ENCODE measurements around the gene ETV7.
A peak's percentile ranks its signal among the peaks of the same experiment; 100 is the strongest.

ETV7 gene

DNA sequence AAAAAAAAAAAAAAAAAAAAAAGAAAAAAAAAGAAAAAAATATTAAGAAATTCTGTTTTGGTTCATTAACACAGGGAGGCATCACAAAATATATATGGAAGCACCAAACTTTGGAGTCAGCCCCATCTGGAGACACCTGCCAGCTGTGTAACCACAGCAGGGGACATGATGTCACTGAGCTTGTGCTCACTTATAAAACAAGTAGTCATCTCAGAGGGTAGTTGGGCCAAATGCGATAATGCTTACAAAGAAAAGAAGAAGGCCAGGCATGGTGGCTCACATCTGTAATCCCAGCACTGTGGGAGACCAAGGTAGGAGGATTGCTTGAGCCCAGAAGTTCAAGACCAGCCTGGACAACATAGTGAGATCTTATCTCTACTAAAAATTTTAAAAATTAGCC lies 49.7 kb downstream of the ETV7 start:
- DNase-seq = no peak

DNA sequence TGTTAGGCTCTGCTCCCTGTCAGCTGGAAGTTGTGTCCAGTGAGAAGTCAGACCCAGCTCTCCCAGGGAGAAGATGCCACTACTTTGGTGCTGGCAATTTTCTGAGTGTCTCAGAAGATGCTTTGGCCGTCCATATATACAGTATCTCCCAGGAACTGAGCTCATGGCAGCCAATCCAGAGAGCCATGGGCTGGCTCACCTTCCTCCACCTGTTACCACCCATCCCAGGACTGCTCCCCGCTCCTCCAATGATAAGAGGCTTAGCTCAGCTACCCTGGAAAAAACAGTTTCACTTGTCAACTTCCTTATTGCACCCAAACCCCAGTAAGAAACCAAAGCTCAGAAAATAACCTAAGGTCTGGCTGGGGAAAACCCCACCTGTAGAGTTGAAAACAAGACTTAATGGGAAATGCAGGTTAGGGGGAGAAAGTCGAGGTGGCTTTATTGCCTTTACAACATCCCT lies 50.7 kb downstream of the ETV7 start, which contains the start of gene BNIP5:
Gene BNIP5 (minus strand): TSS at position 110 of the 463 bp plus-strand sequence. CDS start 6,198 bp downstream, outside the sequence.
- DNase-seq = no peak

DNA sequence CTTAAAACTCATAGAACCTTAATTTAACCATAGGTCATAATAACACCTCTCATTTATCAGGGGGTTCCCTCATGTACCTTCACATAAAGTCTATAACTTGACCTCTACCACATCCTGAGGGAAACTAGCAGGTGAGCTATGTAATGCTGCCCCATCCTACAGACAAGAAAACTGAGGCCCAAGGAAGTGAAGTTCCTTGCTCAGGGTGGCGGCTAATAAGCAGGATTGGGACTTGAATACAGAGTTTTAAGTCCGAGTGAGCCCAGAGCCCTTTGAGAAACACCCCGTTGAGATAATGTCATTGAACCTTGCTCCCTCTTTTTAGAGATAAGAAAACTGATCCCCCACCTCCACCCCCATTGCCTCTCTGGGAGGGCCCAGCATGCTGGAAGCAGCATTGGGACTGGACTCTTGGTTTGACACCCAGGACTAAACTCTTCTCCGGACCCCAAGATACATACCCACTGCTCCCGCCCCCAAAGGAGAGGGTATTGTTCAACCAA lies 51.2 kb downstream of the ETV7 start:
- DNase-seq = no peak

DNA sequence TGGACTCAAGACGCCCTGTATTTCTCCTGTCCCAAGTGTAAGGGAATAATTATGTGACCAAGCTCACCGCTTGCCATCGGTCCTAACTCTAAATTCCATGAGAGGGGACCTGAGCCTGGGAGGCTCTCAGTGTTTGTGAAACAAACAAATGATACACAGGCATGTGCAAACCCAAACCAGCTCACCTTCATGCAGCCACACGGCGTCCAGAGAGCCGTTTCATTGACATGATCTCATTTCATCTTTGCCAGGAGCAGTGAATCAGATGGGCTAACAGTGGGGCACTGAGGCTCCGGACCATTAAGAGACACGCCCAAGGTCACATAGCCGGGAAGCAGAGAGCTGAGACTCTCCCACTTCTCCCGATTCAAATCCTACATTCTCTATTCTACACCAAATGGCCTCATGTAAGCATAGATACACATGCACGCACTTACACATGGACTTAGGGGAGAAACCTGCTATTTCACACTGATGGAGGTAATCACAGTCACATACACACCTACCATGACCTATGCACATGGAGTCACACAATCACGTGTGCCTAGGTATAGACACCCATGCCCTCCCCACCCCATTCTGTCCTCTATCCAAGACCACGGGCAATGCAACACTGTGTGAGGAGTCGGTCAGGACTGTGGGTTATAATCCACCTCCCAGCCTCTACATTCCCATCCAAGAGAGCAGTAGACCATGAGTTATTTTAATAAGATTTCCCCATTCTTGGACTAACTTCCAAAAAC lies 51.8 kb downstream of the ETV7 start:
- DNase-seq = no peak

DNA sequence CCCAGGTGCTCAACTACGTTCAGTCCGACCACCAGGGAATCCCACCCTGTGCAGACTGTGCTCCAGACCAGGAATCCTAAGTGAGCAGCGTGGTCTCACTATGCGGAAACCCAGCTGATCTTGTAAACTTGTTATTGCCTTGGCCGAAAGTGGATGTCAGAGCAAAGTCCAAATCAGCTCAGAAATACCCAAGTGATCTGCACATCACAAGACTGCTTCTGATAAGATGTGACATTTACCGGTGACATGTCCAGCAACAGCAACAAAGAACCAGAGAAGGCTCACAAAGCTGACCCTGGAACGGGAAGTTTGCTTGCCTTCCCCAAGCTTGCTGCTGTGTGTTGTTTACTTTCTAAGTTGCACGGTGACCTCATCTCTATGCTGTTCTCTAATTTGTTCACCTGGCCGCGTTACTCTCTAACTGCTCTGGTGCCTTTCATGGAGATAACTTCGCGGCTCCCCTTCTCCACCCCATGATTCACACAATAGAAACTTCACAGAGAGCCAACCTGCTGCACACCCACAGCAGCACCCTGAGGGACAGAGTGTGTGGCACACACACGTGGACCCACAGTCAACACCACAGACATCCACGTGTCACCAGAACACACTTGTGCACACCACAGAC lies 52.5 kb downstream of the ETV7 start:
- DNase-seq = no peak

DNA sequence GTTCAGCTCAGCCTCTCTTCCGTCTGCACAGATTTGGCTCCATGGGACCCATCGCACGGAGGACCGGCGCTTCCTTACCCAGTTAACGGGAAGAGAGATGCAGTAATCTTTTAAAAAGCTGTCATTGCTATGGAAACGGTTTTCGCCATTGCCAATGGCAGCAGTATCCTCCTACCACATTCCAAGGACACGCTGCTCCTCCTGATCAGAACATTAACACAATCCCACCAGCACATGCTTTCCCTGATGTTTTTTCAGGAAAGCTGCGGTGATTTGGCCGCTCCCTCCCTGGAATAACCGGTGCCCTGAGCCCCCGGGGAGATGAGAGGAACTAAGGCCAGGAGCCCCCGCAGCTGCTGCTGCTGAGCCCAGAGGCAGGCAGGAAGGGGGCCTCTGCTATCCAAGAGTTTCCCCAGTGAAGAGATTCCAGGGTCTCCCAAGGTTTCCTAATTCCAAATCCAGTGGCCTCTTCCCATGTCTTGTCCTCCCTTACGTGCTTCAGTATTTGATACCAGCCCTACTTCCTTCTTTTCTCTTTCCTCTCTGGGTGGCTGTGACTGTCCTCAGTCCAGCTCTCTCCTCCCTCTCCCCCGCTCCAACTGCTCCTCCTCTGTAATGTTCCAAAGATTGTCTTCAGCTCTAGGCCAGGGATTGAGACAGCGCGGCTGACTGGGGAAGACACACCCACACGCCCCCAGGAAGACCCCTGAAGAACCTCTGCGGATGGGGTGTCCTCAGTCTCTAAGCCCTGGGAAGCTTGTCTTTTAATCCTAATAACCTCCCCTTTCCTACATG lies 53.3 kb downstream of the ETV7 start:
- no peak for DNase-seq

DNA sequence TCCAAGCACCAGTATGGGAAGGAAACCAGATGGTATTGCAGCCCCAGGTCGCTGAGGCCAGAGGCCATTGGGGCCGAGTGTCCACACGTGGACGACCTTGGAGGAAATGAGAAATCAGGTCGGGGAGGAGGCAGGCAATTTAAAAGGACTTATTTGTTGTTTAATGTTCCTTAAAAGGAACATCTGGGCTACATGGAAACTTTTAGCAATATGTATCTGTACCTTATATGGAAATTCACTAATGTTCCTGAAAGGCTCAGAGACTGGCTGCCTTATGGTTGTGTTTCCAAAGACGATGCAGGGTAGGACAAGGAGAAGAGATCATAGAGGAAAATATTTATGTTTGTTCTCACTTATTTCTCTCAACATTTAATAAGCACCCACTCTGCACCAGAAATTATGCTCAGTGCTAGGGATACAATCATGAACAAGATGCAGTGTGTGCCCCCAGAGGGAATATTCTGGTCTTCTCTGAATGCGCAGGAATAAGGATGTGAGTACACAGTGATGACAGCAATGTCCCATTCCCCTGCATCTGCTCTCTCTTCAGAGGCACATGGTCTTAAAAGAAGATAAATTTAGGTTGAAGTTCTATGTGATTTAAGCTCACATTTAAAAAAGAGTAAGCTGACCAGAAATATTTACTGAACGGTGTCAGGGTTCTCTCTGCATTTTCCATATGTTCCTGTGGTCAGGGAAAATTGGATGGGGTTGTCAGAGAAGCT lies 54.1 kb downstream of the ETV7 start:
- no peak for DNase-seq

DNA sequence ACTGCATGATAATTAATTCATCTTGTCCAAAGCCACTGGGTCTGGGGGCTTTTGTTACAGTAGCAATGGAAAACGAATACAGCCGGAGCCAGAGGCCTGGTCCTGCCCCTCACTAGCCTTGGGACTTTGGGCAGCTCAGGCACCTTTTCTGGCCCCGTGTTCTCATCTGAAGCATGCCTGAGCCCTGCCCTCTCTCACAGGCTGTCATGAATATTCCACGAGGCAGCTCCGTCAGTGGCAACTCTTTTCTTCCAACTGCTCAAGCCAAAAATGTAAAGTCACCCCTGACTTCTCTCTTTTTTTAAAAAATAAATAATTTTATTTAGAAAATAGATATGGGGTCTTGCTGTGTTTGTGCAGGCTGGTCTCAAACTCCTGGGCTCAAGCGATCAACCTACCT lies 56.1 kb downstream of the ETV7 start:
- DNase-seq = no peak

DNA sequence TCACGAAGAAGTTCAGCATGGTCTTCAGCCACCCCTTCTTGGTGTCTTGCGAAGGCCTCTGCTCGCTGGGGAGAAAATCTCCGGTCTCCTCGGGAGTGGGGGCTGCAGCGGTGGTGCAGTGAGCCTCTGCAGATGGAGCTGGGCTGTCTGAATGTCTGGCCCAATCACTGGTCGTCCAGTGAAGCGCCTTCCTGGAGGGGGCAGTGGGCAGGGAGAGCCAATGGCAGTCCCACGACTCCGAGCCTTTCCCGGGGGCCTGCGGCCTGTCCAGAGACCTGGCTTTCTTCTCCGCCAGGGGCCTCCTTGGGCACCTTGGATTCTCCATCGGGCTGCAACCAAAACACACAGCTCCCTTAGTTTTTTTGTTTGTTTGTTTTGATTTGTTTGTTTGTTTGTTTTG lies 57.1 kb downstream of the ETV7 start:
- DNase-seq = no peak

DNA sequence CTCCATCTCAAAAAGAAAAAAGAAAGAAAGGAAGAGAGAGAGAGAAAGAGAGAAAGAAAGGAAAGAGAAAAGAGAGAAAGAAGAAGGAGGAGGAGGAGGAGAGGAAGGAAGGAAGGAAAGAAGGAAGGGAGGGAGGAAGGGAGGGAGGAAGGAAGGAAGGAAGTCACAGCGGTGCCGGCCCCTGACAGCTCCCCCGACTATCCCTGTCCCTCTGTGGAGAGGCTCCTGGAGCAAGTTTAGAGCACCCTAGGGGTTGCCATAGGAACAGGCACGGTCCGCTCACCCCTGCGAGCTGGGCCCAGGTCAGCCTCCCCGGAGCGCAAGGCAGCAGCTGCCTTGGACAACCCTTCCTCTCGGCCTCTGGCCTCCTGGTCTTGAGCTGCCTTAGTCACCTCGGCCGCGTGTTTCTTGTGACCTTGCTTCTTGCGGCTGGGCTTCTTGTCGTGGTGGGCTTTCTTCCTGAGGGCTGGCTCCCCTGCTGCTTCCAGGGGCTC lies 57.6 kb downstream of the ETV7 start:
- no peak for DNase-seq

DNA sequence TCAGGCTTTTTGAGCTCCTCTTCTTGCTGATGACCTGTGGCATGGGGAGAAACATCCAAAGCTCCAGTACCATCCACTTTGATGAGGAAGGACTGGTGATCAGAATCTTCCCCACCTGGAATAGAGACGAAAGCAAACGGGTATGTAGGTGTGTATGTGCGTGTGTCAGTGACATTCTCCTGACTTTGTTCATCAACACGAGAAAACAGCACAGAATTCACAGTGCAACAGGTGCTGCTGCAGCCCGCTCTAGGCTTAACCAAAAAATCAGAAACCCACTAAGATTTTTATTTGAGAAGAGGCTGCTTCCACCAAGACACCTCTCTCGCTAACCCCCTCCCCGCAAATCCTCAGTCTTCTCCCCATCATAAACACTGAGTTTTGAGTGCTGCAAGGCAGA lies 58.9 kb downstream of the ETV7 start:
- no peak for DNase-seq

DNA sequence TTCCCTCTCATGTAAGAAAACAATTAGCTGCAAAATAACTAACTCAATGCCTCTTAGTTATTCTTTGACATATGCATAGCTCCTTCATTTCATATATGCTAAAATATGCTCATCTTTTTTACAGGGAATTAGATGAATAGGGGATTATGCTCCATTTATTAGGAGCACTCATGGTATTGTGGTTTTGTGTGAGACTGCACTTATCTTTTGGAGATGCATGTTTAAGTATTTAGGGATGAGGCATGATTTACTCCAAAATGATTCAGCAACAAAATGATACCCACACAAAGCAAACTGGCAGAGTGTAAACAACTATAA lies 59.6 kb downstream of the ETV7 start:
- DNase-seq = no peak

DNA sequence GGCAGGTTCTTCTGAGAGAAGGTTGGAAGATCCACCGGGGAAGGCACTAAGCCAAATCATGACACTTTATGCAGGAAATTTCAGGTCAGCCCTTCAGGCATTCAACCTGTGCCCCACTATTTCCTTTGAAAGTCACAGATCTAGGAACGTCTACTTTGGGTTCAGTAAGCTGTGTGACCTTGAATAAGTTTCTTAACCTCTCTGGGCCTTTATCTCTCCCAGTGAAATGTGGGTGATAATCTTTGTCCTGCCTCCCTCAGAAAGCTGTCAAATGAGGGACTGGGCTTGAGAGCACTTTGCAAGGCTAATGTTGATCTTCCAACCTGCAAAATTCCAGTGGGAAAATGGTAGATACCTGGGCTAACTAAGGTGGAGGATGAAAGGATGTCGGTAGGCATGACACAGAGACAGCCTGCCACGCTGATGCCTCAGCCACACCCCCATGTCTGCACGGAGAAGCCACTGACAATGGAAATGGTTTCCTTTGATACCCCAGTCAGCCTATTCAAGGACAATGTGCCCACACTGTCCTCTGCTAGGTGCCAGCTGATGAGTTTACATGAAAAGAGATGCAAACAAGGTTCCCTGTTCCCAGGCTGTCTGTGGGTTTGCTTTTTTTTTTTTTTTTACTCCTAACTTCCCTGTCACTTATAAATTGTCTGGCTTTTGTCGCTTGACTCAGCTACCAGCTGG lies 60.1 kb downstream of the ETV7 start:
- DNase-seq = no peak

DNA sequence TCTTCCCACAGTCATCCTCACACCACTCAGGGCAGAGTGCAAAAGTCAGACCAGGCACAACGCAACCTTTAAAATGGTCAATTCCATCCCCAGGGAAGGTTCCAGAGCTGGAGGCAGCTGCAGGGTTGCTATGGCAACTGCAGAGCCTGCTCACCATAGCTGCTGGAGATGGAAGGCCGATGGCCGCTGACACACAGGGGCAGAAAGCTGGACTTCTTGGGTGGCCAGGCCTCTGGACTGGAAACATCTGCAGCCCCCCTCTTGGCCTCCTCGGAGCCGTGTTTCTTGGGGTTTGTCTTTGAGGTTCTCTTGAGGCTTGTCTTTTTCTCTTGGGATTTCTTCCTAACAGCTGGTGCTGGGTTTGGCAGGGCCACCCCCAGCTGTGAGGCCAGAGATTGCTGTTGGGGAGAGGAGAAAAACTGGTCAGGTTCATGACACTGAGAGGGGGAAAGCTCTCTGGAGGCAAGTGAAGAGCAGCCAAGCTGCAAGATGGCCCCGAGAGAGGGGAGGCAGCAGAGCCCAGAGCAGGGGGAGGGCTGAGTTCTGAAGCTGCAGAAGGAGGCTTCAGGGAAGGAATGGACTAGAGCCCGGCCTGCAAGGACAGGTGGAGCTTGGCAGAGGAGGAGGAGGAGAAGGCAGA lies 61.0 kb downstream of the ETV7 start:
- no peak for DNase-seq

DNA sequence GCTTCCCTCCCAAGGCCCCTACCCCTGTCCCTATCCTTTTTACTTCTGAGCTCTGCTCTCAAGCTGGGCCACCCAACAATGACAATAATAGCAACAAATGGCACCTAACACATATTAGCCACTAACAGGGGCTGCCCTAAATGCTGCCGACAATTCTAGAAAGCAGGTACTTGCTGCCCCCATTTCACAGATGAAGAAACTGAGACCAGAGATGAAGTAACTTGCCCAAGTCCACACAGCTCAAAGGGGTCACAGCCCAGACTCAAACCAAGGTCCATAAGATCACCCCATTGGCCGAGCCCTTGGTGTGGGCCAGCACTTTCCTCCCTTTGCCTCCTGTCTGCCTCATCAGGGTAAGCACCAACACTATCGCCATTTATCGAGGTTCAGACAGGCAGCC lies 62.8 kb downstream of the ETV7 start:
- no peak for DNase-seq

DNA sequence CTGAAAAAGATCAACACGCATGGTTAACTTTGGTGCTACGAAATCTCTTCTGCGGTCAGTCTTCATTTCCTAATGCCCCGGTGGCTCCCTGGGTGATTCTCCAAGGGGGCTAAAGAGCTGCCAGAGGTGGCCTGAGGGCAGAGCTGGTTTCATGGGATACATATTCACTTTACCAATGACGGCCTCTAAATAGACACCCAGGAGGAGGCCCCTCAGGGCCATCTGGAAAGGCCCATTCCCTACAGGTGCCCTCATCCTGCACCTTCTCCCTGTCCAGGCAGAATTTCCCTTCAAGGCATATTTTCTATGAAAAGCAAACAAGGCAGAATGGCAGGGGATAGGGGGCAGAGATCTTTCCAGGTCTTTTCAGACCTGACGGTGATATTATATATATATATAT lies 63.3 kb downstream of the ETV7 start:
- no peak for DNase-seq

DNA sequence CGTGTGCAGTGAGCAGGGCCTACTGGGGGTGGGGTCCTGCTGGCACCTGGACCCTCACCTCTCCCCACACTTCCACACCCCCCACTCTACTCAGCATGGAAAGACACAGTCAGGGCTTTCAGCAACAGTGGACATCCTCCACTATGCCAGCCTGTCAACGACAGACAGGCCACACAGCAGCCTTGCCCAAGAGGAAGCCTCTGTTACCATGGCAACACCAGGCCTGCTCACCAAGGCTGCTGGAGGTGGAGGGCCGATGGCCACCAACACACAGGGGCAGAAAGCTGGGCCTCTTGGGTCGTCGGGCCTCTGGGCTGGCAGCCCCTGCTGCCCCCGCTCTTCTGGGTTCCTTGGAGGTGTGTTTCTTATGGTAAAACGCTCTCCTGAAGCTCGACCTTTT lies 64.4 kb downstream of the ETV7 start:
- no peak for DNase-seq

DNA sequence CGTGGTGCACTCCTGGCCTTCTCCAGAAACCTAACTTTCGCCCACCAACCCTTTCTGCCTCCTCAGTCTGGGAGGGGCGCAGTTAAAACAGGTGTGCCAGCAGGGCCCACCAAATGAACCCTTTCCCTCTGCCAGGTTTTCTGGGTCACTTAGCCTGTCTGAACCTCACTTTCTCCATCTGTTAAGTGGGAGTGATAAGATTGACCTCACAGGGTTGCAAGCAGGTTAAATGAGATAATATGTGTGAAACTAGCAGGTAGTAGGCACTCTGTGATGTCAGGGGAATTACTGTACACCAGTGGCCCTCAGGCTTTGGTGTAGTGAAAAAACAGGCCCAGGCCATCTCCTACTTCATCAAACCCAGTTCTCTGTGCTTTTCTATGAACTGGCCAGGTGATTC lies 64.9 kb downstream of the ETV7 start:
- no peak for DNase-seq

DNA sequence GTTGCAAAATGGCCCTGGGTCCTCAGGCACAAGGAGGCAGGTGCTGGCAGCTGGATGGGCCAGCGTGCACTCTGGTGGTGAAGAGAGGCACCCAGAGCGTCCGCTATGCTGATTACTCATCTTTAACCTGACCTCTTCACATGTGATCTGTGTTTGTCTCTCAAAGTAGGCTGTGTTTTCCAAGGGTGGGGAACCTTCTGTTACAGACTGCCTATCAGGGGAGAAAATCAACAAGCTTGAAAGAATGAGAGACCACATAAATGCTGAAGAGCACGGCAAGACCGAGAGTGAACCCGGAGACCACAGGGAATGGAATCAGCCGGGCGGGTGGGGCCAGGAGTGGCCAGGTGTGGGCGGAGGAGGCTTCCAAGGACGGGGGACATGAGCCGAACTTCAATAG lies 67.0 kb downstream of the ETV7 start:
- DNase-seq = peak; percentile 42

DNA sequence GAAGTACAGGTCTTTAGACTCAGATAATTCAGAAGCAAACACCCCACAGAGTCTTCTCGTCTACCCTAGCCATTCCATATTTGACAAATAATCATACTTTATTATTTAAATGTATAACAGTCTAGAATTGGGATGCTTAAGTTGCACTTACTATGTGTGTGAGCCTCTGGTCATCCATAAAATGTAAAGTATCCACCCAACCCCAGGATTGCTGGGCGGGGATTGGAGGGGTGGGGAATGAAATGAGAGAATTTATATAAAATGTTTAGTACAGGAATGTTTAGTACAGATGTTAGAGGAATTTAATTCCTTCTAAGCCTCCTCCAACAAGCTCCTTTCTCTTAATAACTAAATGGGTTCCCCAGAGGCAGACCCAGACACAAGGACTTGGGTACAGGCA lies 67.6 kb downstream of the ETV7 start:
- DNase-seq = no peak

DNA sequence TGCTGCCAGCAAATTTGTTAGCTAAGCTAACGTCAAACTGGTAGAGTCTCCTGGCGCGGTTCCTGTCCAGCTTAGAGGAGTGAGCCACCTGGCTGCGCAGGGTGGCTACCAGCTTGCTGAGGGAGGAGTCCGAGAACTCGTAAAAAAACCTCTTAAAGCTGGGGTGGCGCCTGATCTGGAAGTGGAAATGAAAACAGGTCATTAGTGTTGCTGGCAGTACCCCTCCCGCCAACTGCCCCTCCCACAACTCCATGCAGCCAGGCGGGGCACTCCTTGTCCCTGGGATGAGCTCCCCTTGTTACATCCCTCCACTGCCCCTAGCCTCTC lies 68.1 kb downstream of the ETV7 start:
- peak; percentile 72 for DNase-seq

Data from SHP77 treated with DMSO at 0.1 percent for 48 hours (cell line).